Ishikawa (cell line): Measurements from ENCODE around the gene ACMSD.
A peak's percentile ranks its signal among the peaks of the same experiment; 100 is the strongest.

Experiments used
- CEBPB ChIP-seq: IDR thresholded peaks from 2 replicates; pipeline ENCODE4 v1.6.1; 2012
- CREB1 ChIP-seq: IDR thresholded peaks from 2 replicates; pipeline ENCODE4 v1.6.1; 2012; ENCODE audit warnings: low read depth
- EGR1 ChIP-seq: IDR thresholded peaks from 2 replicates; pipeline ENCODE4 v1.6.1; 2012
- EP300 ChIP-seq: IDR thresholded peaks from 2 replicates; pipeline ENCODE4 v1.6.1; 2012; ENCODE audit warnings: borderline replicate concordance
- FOXM1 ChIP-seq: IDR thresholded peaks from 2 replicates; pipeline ENCODE4 v1.6.1; 2012; ENCODE audit warnings: low read depth, borderline replicate concordance
- MAX ChIP-seq: IDR thresholded peaks from 2 replicates; pipeline ENCODE4 v1.6.1; 2012
- NFIC ChIP-seq: IDR thresholded peaks from 2 replicates; pipeline ENCODE4 v1.6.1; 2012
- RAD21 ChIP-seq: IDR thresholded peaks from 2 replicates; pipeline ENCODE4 v1.6.1; 2012; ENCODE audit warnings: low read depth
- REST ChIP-seq: IDR thresholded peaks from 2 replicates; pipeline ENCODE4 v1.6.1; 2012; ENCODE audit warnings: low read depth, mild to moderate bottlenecking
- TAF1 ChIP-seq: IDR thresholded peaks from 2 replicates; pipeline ENCODE4 v1.6.1; 2012; ENCODE audit warnings: low read depth, mild to moderate bottlenecking
- TCF12 ChIP-seq: IDR thresholded peaks from 2 replicates; pipeline ENCODE4 v1.6.1; 2012; ENCODE audit warnings: low read depth
- TEAD4 ChIP-seq: IDR thresholded peaks from 2 replicates; pipeline ENCODE4 v1.6.1; 2012
- USF1 ChIP-seq: IDR thresholded peaks from 2 replicates; pipeline ENCODE4 v1.6.1; 2012
- YY1 ChIP-seq: IDR thresholded peaks from 2 replicates; pipeline ENCODE4 v1.6.1; 2012; ENCODE audit warnings: low read depth
- ZBTB7A ChIP-seq: IDR thresholded peaks from 2 replicates; pipeline ENCODE4 v1.6.1; 2012; ENCODE audit warnings: low read depth

ACMSD gene

GRCh38 chr2:134796373-134796772 is 42.0 kb upstream of the ACMSD start:
- no peak for TF ChIP-seq TCF12
- TF ChIP-seq USF1 = 0 out of 2 replicates have a peak, but pooled peaks have one; percentile 31

- TF ChIP-seq CREB1 = no peak
- TF ChIP-seq EGR1 = no peak
- TF ChIP-seq CEBPB = no peak
- TF ChIP-seq USF1 = no peak
- TF ChIP-seq TCF12 = no peak
- TF ChIP-seq EP300 = no peak
- no peak for TF ChIP-seq TAF1
- no peak for TF ChIP-seq REST
- TF ChIP-seq RAD21 = no peak
- TF ChIP-seq YY1 = no peak
- no peak for TF ChIP-seq FOXM1
- no peak for TF ChIP-seq NFIC
- no peak for TF ChIP-seq MAX
- TF ChIP-seq ZBTB7A = no peak
- no peak for TF ChIP-seq TEAD4
These were observed 38.5 kb upstream of the ACMSD start for GRCh38 chr2:134799936-134800335.

GRCh38 chr2:134800341-134800740 is 38.1 kb upstream of the ACMSD start:
- TF ChIP-seq MAX = no peak
- no peak for TF ChIP-seq RAD21
- no peak for TF ChIP-seq CEBPB
- TF ChIP-seq TAF1 = no peak
- TF ChIP-seq EGR1 = no peak
- TF ChIP-seq EP300 = no peak
- no peak for TF ChIP-seq YY1
- TF ChIP-seq FOXM1 = no peak
- TF ChIP-seq NFIC = no peak
- TF ChIP-seq ZBTB7A = no peak
- TF ChIP-seq REST = no peak
- TF ChIP-seq TEAD4 = no peak
- no peak for TF ChIP-seq TCF12
- TF ChIP-seq CREB1 = no peak
- no peak for TF ChIP-seq USF1

- TF ChIP-seq REST (no peak), CREB1 (no peak)
These were observed 22.7 kb upstream of the ACMSD start for GRCh38 chr2:134815741-134816140.

- no peak for TF ChIP-seq FOXM1
- no peak for TF ChIP-seq TAF1
- no peak for TF ChIP-seq CEBPB
- TF ChIP-seq TCF12 = no peak
- no peak for TF ChIP-seq YY1
- TF ChIP-seq EP300 = no peak
- TF ChIP-seq CREB1 = no peak
- no peak for TF ChIP-seq USF1
- no peak for TF ChIP-seq TEAD4
- no peak for TF ChIP-seq REST
- TF ChIP-seq ZBTB7A = no peak
- TF ChIP-seq RAD21 = no peak
- no peak for TF ChIP-seq NFIC
These were observed 20.1 kb upstream of the ACMSD start for GRCh38 chr2:134818321-134818720.
